Heart right ventricle (tissue), 16 donors: ENCODE results near the gene TSHZ3. TPM values are rescaled to one million over a fixed set of nuclear protein-coding genes. Genes with fewer than 3 reads are reported as not detected.
A peak's percentile ranks its signal among the peaks of the same experiment; 100 is the strongest.

Source experiments
- ATAC-seq, 8 donors: fragments of 200-7000 bp; cut with Tn5 transposase; one replicate each; pipeline ENCODE4 v1.9.1; 2020; ENCODE audit warnings: mild to moderate bottlenecking in 8 of 8, moderate library complexity in 8 of 8, moderate number of reproducible peaks in 1 of 8
- DNase-seq, 2 donors: peaks; one replicate each; pipeline ENCODE4 v3.0.0-alpha.2; 2020
- H3K27ac ChIP-seq, 10 donors: fragments of 200-600 bp; sonication (generic) in 2 of 10; one replicate each; pipeline versions ENCODE4 v1.5.0 to v1.8.0; 2020 to 2022; ENCODE audit warnings: mild to moderate bottlenecking in 3 of 10
- H3K27me3 ChIP-seq, 7 donors: fragments of 200-600 bp; one replicate each; pipeline ENCODE4 v1.8.0; 2021 to 2022; ENCODE audit warnings: mild to moderate bottlenecking in 2 of 7
- H3K36me3 ChIP-seq, 9 donors: fragments of 200-600 bp; sonication (generic) in 1 of 9; one replicate each; pipeline versions ENCODE4 v1.5.0 to v1.8.0; 2020 to 2022; ENCODE audit warnings: mild to moderate bottlenecking in 2 of 9
- H3K4me1 ChIP-seq, 9 donors: fragments of 200-600 bp; sonication (generic) in 1 of 9; one replicate each; pipeline versions ENCODE4 v1.5.0 to v1.8.0; 2020 to 2022; ENCODE audit warnings: mild to moderate bottlenecking in 4 of 9
- H3K4me3 ChIP-seq, 10 donors: fragments of 200-600 bp; sonication (generic) in 2 of 10; one replicate each; pipeline versions ENCODE4 v1.5.0 to v1.8.0; 2020 to 2022; ENCODE audit warnings: mild to moderate bottlenecking in 7 of 10, moderate library complexity in 2 of 10
- H3K9me3 ChIP-seq, 11 donors: fragments of 200-600 bp in 10 of 11; sonication (generic) in 2 of 11; one replicate each; pipeline versions ENCODE4 v1.5.0 to v1.8.0; 2013 to 2022; ENCODE audit warnings: mild to moderate bottlenecking in 2 of 11, control low read depth in 1 of 11, moderate library complexity in 1 of 11
- CTCF ChIP-seq, 9 donors: fragments of 200-600 bp; sonication (generic) in 2 of 9; IDR thresholded peaks; one replicate each; pipeline versions ENCODE4 v1.5.0 to v1.8.0; 2021 to 2022; ENCODE audit warnings: antibody characterized with exemption in 9 of 9, mild to moderate bottlenecking in 5 of 9, moderate library complexity in 1 of 9
- WGBS, 2 donors: extraction: QIAGEN DNeasy Blood & Tissue Kit; methylation state at CpG; one replicate each; pipeline ENCODE4 v1.1.7; 2013; ENCODE audit warnings: inconsistent platforms in 1 of 2; 5-methylcytosine and 5-hydroxymethylcytosine counted together
- intact Hi-C, 10 donors: fragments of 100-400 bp; cut with DNase I; formaldehyde crosslinking; loops; one replicate each; pipeline versions ENCODE4 v1.11.1 to v1.14.2; 2022
- polyA plus RNA-seq, 2 donors: library from polyadenylated mRNA; stranded (reverse); fragments of 200-250 nt; gene quantifications; one replicate each; pipeline ENCODE4 v1.2.3, GENCODE V29; 2013
- total RNA-seq, 10 donors: library from RNA; stranded (reverse); fragmentation: NEBNext Ultra II Directional in 3 of 10; extraction: Animal tissue kit (Norgen Biotek cat#: 25700) in 3 of 10; gene quantifications; one replicate each; pipeline versions ENCODE4 v1.2.1 to v1.2.4, GENCODE V29; 2021 to 2023
- donor health status: Arrhythmogenic right ventricular cardiomyopathy.
- donor health status: ischemic (EF 13 %, LVEDD 7.1; RV severe dilation, severe dysfunction).
- donor health status: healthy with polysubstance abuse.
- donor health status: DM: no; HTN: yes; CAD: no.
- donor health status: DM: no; HTN: no; CAD: no.
- donor health status: ischemic (EF 25% LVEDD 6.9; RV normal size, moderate dysfunction).
- donor health status: ischemic (EF 25% LVEDD 5.7; RV mildly dilated, moderate dysfunction).
- donor health status: healthy.
- donor health status: DM: yes; HTN: yes; CAD: no.
- donor health status: Ischemic cardiomyopathy.
- donor health status: ischemic (EF 35%, LVEDD 5.7; RV mildly dilated, moderate dysfunction).
- donor health status: nonischemic (EF 11% LVEDD 7.7; RV severe dilation, severe dysfunction).
- donor health status: DM: yes; HTN: yes; CAD: no.
- donor health status: PGD.
- donor health status: ischemic (EF 29% LVEDD 5.4; RV normal size, mild dysfunction).
- donor health status: nonischemic (EF 23%, LVEDD 6.1; RV moderate dilation, normal function).

TSHZ3 gene
- total and polyA plus RNA-seq, 12 donors, result 1.7 to 5.0 (median 3.1) TPM

GRCh38 chr19:31289976-31290375 is 59.3 kb downstream of the TSHZ3 start:
- ATAC-seq, result no peak
- 84 to 85% methylated on average over 4 of the region's 4 CpGs for WGBS, 2 donors
- intact Hi-C loops, result no loop called here

GRCh38 chr19:31289381-31289880 is 59.8 kb downstream of the TSHZ3 start:
- 86 to 87% methylated on average over 10 of the region's 10 CpGs for WGBS, 2 donors
- no peaks in the 10 kb centered on the region for H3K27me3 ChIP-seq
- no peak overlapping the region for H3K4me3 ChIP-seq
- intact Hi-C loops, result no loop called here
- H3K4me1 ChIP-seq, result peaks cover 0 to 15% (median 0%) of the 10 kb centered on the region in 9 donors
- H3K27ac ChIP-seq, result no peak overlapping the region
- DNase-seq, result no peak
- TF ChIP-seq CTCF (IDR thresholded peaks at IDR 0.05), result no peak
- H3K36me3 ChIP-seq, result no peaks in the 10 kb centered on the region
- no peaks in the 10 kb centered on the region for H3K9me3 ChIP-seq
- no peak for ATAC-seq

More at GRCh38 chr19:31289976-31290375, 59.3 kb downstream of the TSHZ3 start:
- Histone ChIP-seq H3K27ac (no peak overlapping the region), H3K4me1 (peaks cover 0 to 15% (median 0%) of the 10 kb centered on the region in 9 donors), H3K36me3 (no peaks in the 10 kb centered on the region), H3K4me3 (no peak overlapping the region), H3K9me3 (no peaks in the 10 kb centered on the region), H3K27me3 (no peaks in the 10 kb centered on the region)
- no peak for DNase-seq
- TF ChIP-seq CTCF (IDR thresholded peaks at IDR 0.05), result no peak

GRCh38 chr19:31286491-31286890 is 62.7 kb downstream of the TSHZ3 start:
- Histone ChIP-seq H3K4me3 (no peak overlapping the region), H3K27ac (no peak overlapping the region), H3K27me3 (no peaks in the 10 kb centered on the region), H3K9me3 (no peaks in the 10 kb centered on the region), H3K36me3 (no peaks in the 10 kb centered on the region), H3K4me1 (peaks cover 0 to 15% (median 0%) of the 10 kb centered on the region in 9 donors)
- ATAC-seq (peak in 1 of 8 donors; percentile 14), DNase-seq (no peak)
- no peak for TF ChIP-seq CTCF (IDR thresholded peaks at IDR 0.05)
- intact Hi-C loops, result no loop called here
- 83 to 86% methylated on average over 8 of the region's 8 CpGs for WGBS, 2 donors

- ATAC-seq, result peak in 7 of 8 donors; percentile 31 to 62 (median 47)
- DNase-seq, result no peak
- Histone ChIP-seq H3K36me3 (peaks cover 0 to under 1% (median 0%) of the 10 kb centered on the region in 9 donors), H3K4me3 (peak overlapping the region in 2 of 10 donors; percentile 7 to 19), H3K27me3 (no peaks in the 10 kb centered on the region), H3K9me3 (no peaks in the 10 kb centered on the region), H3K4me1 (peaks cover 0 to 15% (median 0%) of the 10 kb centered on the region in 9 donors), H3K27ac (peak overlapping the region in 3 of 10 donors; percentile 3 to 9 (median 5))
- WGBS, 2 donors, result 71 to 81% methylated on average over 5 of the region's 5 CpGs
- intact Hi-C loops, result no loop called here
- no peak for TF ChIP-seq CTCF (IDR thresholded peaks at IDR 0.05)
Measured at GRCh38 chr19:31285744-31286143, 63.5 kb downstream of the TSHZ3 start.
